OCI-LY1 (cell line): ENCODE measurements around the gene CD101.

Experiments used
- CTCF ChIP-seq: fragments of 200-600 bp; sonication (generic), shearing (Covaris generic); IDR thresholded peaks from 2 replicates; pipeline ENCODE4 v1.5.1; 2017; ENCODE audit warnings: mild to moderate bottlenecking, antibody characterized with exemption, low read length, moderate library complexity, mixed read lengths
- EZH2 ChIP-seq: fragments of 200-600 bp; sonication (generic), shearing (Covaris generic); IDR thresholded peaks from 2 replicates; pipeline ENCODE4 v1.8.0; 2017; ENCODE audit warnings: borderline replicate concordance, mixed run types, mild to moderate bottlenecking, antibody characterized with exemption, low read length, moderate library complexity, mixed read lengths

DNA sequence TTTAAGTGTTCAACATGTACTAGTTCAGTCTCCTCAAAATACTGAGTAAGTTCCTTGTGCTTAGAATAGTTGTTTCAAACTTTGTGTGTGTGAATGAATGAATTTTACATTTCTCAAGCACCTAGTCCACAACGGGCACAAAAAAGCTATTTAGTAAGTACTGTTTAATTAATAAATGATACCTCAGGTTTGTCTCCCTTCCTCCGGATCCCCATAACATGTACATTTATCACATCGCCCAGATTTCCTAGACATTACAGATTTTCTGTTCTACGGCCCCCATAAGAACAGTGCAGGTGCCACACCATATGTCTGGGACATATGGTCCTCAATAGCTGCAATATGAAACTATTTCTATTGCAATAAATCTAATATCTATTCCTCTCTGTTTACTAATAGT lies 57.2 kb downstream of the CD101 start:
- TF ChIP-seq EZH2 (no peak), CTCF (no peak)
